ENCODE results near the gene ACSF3. TPM values are rescaled to one million over a fixed set of nuclear protein-coding genes. Genes with fewer than 3 reads are reported as not detected.
"Not testable (repeated sequence)": the region's sequence is repeated elsewhere in the genome, so short reads cannot be mapped to it uniquely, and the experiment has no call there.

The ACSF3 gene
- total RNA-seq, 1 donor from 2014 or later = 51.4 TPM

- intact Hi-C loops (cut with micrococcal nuclease) = no loop called here
These were observed 37.6 kb upstream of the ACSF3 start for GRCh38 chr16:89055894-89056555.

- intact Hi-C loops (cut with micrococcal nuclease) = no loop called here
These were observed 37.1 kb upstream of the ACSF3 start for GRCh38 chr16:89056592-89056991.

GRCh38 chr16:89057738-89058137, 35.9 kb upstream of the ACSF3 start:
- intact Hi-C loops (cut with micrococcal nuclease) = no loop called here

- intact Hi-C loops (cut with micrococcal nuclease) = no loop called here
These were observed 34.8 kb upstream of the ACSF3 start for GRCh38 chr16:89058812-89059211.

- intact Hi-C loops (cut with micrococcal nuclease) = no loop called here
These were observed 33.4 kb upstream of the ACSF3 start for GRCh38 chr16:89060207-89060794.

- intact Hi-C loops (cut with micrococcal nuclease) = no loop called here
These were observed 32.6 kb upstream of the ACSF3 start for GRCh38 chr16:89061086-89061485.

GRCh38 chr16:89061590-89062380, 31.9 kb upstream of the ACSF3 start:
- intact Hi-C loops (cut with micrococcal nuclease) = no loop called here

- intact Hi-C loops (cut with micrococcal nuclease) = no loop called here
These were observed 31.0 kb upstream of the ACSF3 start for GRCh38 chr16:89062389-89063345.

- intact Hi-C loops (cut with micrococcal nuclease) = no loop called here
These were observed 29.8 kb upstream of the ACSF3 start for GRCh38 chr16:89063768-89064320.

GRCh38 chr16:89064606-89065457, 28.8 kb upstream of the ACSF3 start:
- intact Hi-C loops (cut with micrococcal nuclease) = no loop called here

GRCh38 chr16:89065458-89065822, 28.2 kb upstream of the ACSF3 start:
- intact Hi-C loops (cut with micrococcal nuclease) = no loop called here

- intact Hi-C loops (cut with micrococcal nuclease) = no loop called here
These were observed 26.9 kb upstream of the ACSF3 start for GRCh38 chr16:89066721-89067120.

- intact Hi-C loops (cut with micrococcal nuclease) = no loop called here
These were observed 25.8 kb upstream of the ACSF3 start for GRCh38 chr16:89067677-89068443.

GRCh38 chr16:89068814-89069616, 24.6 kb upstream of the ACSF3 start:
- intact Hi-C loops (cut with micrococcal nuclease) = not testable (repeated sequence)

- intact Hi-C loops (cut with micrococcal nuclease) = no loop called here
These were observed 23.7 kb upstream of the ACSF3 start for GRCh38 chr16:89069920-89070319.

GRCh38 chr16:89070590-89070989, 23.1 kb upstream of the ACSF3 start:
- intact Hi-C loops (cut with micrococcal nuclease) = no loop called here

- intact Hi-C loops (cut with micrococcal nuclease) = no loop called here
These were observed 21.7 kb upstream of the ACSF3 start for GRCh38 chr16:89071686-89072547.

Measured in T-helper 2 cell treated with Interferon-gamma antibody and Interleukin-4, amounts not matched to agents 100 ng/mL and 5 ng/mL, for 36 hours (primary cell).